Mucosa of stomach (tissue), 1 donor: ENCODE results near the gene COL16A1.
A peak's percentile ranks its signal among the peaks of the same experiment; 100 is the strongest.

Experiments
- H3K27me3 ChIP-seq: one replicate; pipeline ENCODE4 v1.7.0; 2013; ENCODE audit warnings: mild to moderate bottlenecking, low read length; ENCODE audit not compliant: control insufficient read depth, insufficient read depth
- H3K36me3 ChIP-seq: one replicate; pipeline ENCODE4 v1.7.0; 2013; ENCODE audit warnings: low read length; ENCODE audit not compliant: control insufficient read depth, insufficient read depth
- H3K4me1 ChIP-seq: one replicate; pipeline ENCODE4 v1.7.0; 2013; ENCODE audit warnings: mild to moderate bottlenecking, low read length; ENCODE audit not compliant: control insufficient read depth, insufficient read depth
- H3K4me3 ChIP-seq: one replicate; pipeline ENCODE4 v1.7.0; 2013; ENCODE audit warnings: low read length
- H3K9ac ChIP-seq: one replicate; pipeline ENCODE4 v1.7.0; 2013; ENCODE audit warnings: mild to moderate bottlenecking, low read length, moderate library complexity
- H3K9me3 ChIP-seq: one replicate; pipeline ENCODE4 v1.7.0; 2013; ENCODE audit warnings: mild to moderate bottlenecking, low read length, moderate library complexity; ENCODE audit not compliant: control insufficient read depth
- donor health status: Pancreatic carcinoma.

The COL16A1 gene

GRCh38 chr1:31666263-31666963 is 37.4 kb downstream of the COL16A1 start:
- Histone ChIP-seq H3K4me1 (peaks cover 50% of the 10 kb centered on the region), H3K9me3 (no peaks in the 10 kb centered on the region), H3K4me3 (no peak overlapping the region), H3K27me3 (peaks cover 5% of the 10 kb centered on the region), H3K9ac (peak overlapping the region; percentile 23), H3K36me3 (no peaks in the 10 kb centered on the region)

GRCh38 chr1:31665234-31665878 is 38.5 kb downstream of the COL16A1 start:
- no peak overlapping the region for H3K9ac ChIP-seq
- no peaks in the 10 kb centered on the region for H3K9me3 ChIP-seq
- peaks cover 41% of the 10 kb centered on the region for H3K4me1 ChIP-seq
- H3K36me3 ChIP-seq = no peaks in the 10 kb centered on the region
- H3K27me3 ChIP-seq = no peaks in the 10 kb centered on the region
- no peak overlapping the region for H3K4me3 ChIP-seq

DNA sequence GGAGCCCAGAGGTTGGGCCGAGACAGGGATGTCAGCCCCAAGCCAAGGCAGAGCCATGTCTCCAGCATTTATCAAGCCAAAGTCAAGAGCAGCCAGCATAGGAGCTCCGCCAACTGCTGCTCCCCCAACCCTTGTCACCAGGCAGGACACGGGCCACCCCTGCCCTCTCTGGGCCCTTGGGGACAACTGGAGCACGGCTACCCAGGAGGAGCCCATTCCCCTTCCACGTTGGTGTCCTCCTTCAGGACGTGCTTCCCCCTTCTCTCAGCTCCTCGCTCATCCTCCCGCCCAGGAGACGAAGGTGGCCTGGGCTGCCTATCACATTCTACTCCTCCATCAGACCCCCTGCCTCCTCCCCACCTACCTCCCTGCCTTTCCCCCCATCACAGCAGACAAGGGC is 39.3 kb downstream of the COL16A1 start:
- H3K4me1 ChIP-seq = peaks cover 33% of the 10 kb centered on the region
- no peaks in the 10 kb centered on the region for H3K27me3 ChIP-seq

DNA sequence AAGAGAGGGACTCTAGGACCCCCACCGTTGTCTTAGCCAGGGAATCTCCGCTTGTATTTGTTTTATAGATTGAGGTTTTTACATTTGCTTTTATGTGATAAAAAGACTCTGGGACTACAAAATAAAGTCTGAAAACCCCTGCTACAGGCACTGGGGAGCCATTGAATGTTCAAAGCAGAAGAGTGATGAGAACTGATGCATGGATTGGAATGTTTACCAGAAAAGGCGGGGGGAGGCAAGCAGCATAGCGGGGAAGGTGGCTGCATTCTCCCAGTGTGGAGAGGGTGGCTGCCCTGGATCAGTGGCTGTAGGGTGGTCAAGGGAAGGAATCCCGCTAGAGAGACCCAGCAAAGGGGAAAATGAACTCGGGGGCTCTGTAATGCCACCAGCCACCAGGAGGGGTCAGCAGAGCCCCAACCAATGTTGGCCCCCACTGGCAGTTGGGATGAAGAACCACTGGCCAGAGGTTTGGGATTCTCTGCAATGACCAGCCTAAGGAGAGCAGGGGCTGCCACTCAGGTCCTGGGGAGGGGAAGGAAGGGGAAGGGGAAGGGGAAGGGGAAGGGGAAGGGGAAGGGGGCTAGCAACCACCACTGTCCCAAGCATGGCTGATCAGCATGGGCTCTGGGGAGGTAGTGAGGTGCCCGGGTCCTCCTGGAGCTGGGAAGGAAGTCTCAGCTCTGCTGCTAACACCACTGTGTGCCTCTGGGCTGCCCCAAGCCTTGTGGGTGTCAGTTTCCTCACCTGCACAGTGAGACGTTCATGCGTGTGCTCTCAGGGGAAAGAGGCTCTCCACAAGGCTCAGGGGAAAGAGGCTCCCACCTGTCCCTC is 40.0 kb downstream of the COL16A1 start:
- Histone ChIP-seq H3K27me3 (no peaks in the 10 kb centered on the region), H3K9me3 (no peaks in the 10 kb centered on the region), H3K9ac (no peak overlapping the region), H3K36me3 (no peaks in the 10 kb centered on the region), H3K4me1 (peaks cover 26% of the 10 kb centered on the region), H3K4me3 (no peak overlapping the region)

More for the DNA sequence above, 39.3 kb downstream of the COL16A1 start:
- no peak overlapping the region for H3K4me3 ChIP-seq
- no peaks in the 10 kb centered on the region for H3K9me3 ChIP-seq
- no peaks in the 10 kb centered on the region for H3K36me3 ChIP-seq
- no peak overlapping the region for H3K9ac ChIP-seq

DNA sequence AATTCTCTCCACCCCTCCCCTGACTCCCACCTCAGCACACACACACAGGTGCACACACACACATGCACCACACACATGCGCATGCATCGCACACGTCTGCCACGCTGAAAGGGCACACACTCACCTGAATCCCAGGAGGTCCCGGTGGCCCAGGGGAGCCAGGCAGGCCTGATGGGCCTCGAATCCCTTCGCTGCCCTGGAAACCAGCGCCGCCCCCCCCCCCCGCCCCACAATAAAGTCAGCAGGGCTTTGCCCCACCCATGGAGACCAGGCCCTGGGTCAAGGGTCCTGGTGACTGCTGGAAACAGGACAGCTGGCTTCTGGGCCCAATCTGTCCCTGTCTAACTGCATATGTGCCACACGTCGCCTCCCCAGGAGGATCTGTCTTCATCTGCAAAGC is 41.4 kb downstream of the COL16A1 start:
- H3K9me3 ChIP-seq = no peaks in the 10 kb centered on the region
- H3K4me1 ChIP-seq = peaks cover 20% of the 10 kb centered on the region
- no peak overlapping the region for H3K9ac ChIP-seq
- H3K36me3 ChIP-seq = no peaks in the 10 kb centered on the region
- H3K27me3 ChIP-seq = no peaks in the 10 kb centered on the region
- no peak overlapping the region for H3K4me3 ChIP-seq

- no peak overlapping the region for H3K4me3 ChIP-seq
- H3K27me3 ChIP-seq = no peaks in the 10 kb centered on the region
- no peaks in the 10 kb centered on the region for H3K9me3 ChIP-seq
- peaks cover 14% of the 10 kb centered on the region for H3K4me1 ChIP-seq
- no peaks in the 10 kb centered on the region for H3K36me3 ChIP-seq
- H3K9ac ChIP-seq = no peak overlapping the region
Measured at GRCh38 chr1:31661856-31662255, 42.0 kb downstream of the COL16A1 start.

- Histone ChIP-seq H3K4me1 (peaks cover 5% of the 10 kb centered on the region), H3K27me3 (no peaks in the 10 kb centered on the region), H3K36me3 (no peaks in the 10 kb centered on the region), H3K9me3 (no peaks in the 10 kb centered on the region), H3K9ac (no peak overlapping the region), H3K4me3 (no peak overlapping the region)
Measured at GRCh38 chr1:31660871-31661455, 42.9 kb downstream of the COL16A1 start.

DNA sequence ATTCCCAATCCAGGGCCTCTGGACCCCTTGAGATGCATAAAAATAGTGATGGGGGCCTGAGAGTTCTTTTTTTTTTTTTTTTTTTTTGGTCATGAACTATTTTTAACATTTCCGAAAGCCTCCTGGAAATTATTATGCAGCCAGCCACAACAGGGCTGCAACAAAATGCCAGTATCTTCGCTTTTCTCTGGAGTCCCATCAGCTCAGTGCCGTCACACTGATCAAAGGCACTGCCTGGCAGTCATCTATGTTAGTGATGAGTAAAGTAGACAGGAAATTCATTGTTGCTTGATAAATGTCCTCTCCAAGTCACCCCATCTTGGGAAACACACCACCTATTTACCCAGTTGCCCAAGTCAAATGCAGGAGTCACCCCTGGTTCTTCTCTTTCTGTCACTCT is 43.9 kb downstream of the COL16A1 start:
- H3K9me3 ChIP-seq = no peaks in the 10 kb centered on the region
- H3K36me3 ChIP-seq = no peaks in the 10 kb centered on the region
- H3K27me3 ChIP-seq = no peaks in the 10 kb centered on the region
- no peak overlapping the region for H3K9ac ChIP-seq
- H3K4me3 ChIP-seq = no peak overlapping the region
- no peaks in the 10 kb centered on the region for H3K4me1 ChIP-seq

DNA sequence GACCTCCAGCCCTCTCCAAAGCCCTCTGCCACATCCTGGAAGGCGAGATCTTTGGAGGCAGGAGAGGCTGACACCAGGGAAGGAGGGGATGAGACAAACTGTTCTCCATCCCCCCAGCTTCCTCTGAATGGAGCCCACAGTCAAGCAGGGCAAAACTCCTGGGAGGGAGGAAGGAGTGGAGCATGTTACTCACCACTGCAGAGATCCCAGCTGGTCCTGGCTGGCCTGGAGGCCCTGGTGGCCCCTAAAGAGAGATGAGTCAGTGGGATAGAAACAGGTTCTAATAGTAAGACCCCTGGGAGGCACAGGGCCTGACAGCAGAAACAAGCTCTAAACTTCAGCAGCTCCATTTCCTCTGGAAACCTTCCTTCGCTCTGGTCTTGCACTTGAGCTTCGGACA is 45.1 kb downstream of the COL16A1 start:
- Histone ChIP-seq H3K9me3 (no peaks in the 10 kb centered on the region), H3K27me3 (no peaks in the 10 kb centered on the region), H3K36me3 (no peaks in the 10 kb centered on the region), H3K9ac (no peak overlapping the region), H3K4me3 (no peak overlapping the region), H3K4me1 (no peaks in the 10 kb centered on the region)

- Histone ChIP-seq H3K4me3 (no peak overlapping the region), H3K9me3 (no peaks in the 10 kb centered on the region), H3K27me3 (no peaks in the 10 kb centered on the region), H3K4me1 (no peaks in the 10 kb centered on the region), H3K9ac (no peak overlapping the region), H3K36me3 (no peaks in the 10 kb centered on the region)
Measured at GRCh38 chr1:31657972-31658510, 45.8 kb downstream of the COL16A1 start.

GRCh38 chr1:31657020-31657804 is 46.6 kb downstream of the COL16A1 start:
- no peaks in the 10 kb centered on the region for H3K9me3 ChIP-seq
- no peak overlapping the region for H3K9ac ChIP-seq
- H3K4me3 ChIP-seq = no peak overlapping the region
- H3K36me3 ChIP-seq = no peaks in the 10 kb centered on the region
- H3K4me1 ChIP-seq = no peaks in the 10 kb centered on the region
- H3K27me3 ChIP-seq = no peaks in the 10 kb centered on the region
